ENCODE measurements around the gene CAPN9. TPM values are rescaled to one million over a fixed set of nuclear protein-coding genes. Genes with fewer than 3 reads are reported as not detected.
A peak's percentile ranks its signal among the peaks of the same experiment; 100 is the strongest.

Gene CAPN9
- total and polyA plus RNA-seq, 9 of the 15 experiments (the other 6 are each of a cell fraction or from before 2014, with no cell fraction given): not detected

DNA sequence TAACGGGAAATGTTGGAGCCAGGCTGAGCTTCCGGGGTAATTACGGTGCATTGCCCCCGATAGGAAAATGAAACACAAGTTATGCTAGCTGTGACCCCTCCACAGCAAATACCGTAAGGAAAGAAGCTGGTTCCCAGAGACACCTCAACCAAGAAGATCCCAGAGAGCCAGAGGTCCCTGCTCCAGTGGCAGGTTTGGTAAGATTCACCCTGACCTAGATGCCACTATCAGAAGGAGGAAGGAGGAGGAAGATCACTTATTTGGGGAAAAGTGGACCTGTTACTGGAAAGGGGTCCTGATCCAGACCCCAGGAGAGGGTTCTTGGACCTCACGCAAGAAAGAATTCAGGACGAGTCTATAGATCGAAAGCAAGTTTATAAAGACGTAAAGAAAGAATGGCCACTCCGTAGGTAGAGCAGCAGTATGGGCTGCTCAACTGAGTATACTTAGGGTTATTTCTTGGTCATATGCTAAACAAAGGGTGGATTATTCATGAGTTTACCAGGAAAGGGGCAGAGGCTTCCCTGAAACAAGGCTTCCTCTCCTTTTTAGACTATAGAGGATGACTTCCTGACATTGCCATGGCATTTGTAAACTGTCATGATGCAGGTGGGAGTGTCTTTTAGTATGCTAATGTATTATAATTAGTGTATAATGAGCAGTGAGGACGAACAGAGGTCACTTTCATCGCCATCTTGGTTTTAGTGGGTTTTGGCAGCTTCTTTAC is 7.5 kb upstream of the CAPN9 start:
- WGBS (ENCODE audit: insufficient coverage, low coverage, missing lambda C conversion rate): 6% methylated on average over 12 of the region's 12 CpGs
- ChIA-PET CTCF (ENCODE audit: low intra/inter-chr PET ratio) (no interaction called here), POLR2A (interaction anchor here (0.7 to 1.9 kb wide), 2 partner anchors 15 kb away, joined by 5 read pairs; no protein-coding TSS in a partner anchor)
- H3K4me2 ChIP-seq (ENCODE audit: insufficient read depth, low read length): peak overlapping the region; percentile 6; the same call in 1 of the 2 replicates
- H3K36me3 ChIP-seq (ENCODE audit: control insufficient read depth, insufficient read depth, low read length): no peaks in the 10 kb centered on the region
- no peak overlapping the region for H3K4me3 ChIP-seq
- no peaks in the 10 kb centered on the region for H3K9me3 ChIP-seq (replicated peaks; ENCODE audit: control insufficient read depth, insufficient read depth, low read depth, low read length)
- 0 out of 5 replicates have a peak, but pooled peaks cover 0 to 2% of the 10 kb centered on the region in 2 experiments for H3K4me1 ChIP-seq (replicated peaks in 1 of 2; ENCODE audit: control insufficient read depth in 2 of 2, insufficient read depth in 2 of 2, low read length in 2 of 2)
- H2AFZ ChIP-seq (ENCODE audit: low read depth, low read length): no peak overlapping the region
- DNase-seq (ENCODE audit: extremely low read depth in 1 of 4, low spot score in 3 of 4): no peak
- no peaks in the 10 kb centered on the region for H4K20me1 ChIP-seq (replicated peaks; ENCODE audit: control insufficient read depth, insufficient read depth, low read length)
- intact Hi-C loops (cut with micrococcal nuclease): no loop called here
- no peaks in the 10 kb centered on the region for H3K79me2 ChIP-seq (ENCODE audit: control insufficient read depth, insufficient read depth, low read length)
- no peak for FAIRE-seq
- in situ Hi-C loops (cut with MboI): no loop called here
- no peak overlapping the region for H3K9ac ChIP-seq (ENCODE audit: insufficient read depth in 1 of 2, low read depth in 2 of 2, low read length in 2 of 2)
- BruUV-seq (replicated peaks): no TSS peak
- H3K27me3 ChIP-seq (ENCODE audit: control insufficient read depth in 2 of 2, insufficient read depth in 2 of 2, low read length in 2 of 2): peaks cover 18 to 43% of the 10 kb centered on the region in 2 experiments
- H3K27ac ChIP-seq (ENCODE audit: extremely low read depth, low read depth, low read length): no peak overlapping the region
- ATAC-seq: peak; percentile 15; the same call in 2 of the 3 replicates
- no peaks in the 10 kb centered on the region for H3K9me1 ChIP-seq (ENCODE audit: control insufficient read depth, insufficient read depth, low read length)
- no peak for TF ChIP-seq ZNF140 (CRISPR knock-in tag; IDR thresholded peaks at IDR 0.05)
- TF ChIP-seq GABPB2 (CRISPR knock-in tag; conservative IDR thresholded peaks at IDR 0.05): no peak
- TF ChIP-seq, protein P1, sequence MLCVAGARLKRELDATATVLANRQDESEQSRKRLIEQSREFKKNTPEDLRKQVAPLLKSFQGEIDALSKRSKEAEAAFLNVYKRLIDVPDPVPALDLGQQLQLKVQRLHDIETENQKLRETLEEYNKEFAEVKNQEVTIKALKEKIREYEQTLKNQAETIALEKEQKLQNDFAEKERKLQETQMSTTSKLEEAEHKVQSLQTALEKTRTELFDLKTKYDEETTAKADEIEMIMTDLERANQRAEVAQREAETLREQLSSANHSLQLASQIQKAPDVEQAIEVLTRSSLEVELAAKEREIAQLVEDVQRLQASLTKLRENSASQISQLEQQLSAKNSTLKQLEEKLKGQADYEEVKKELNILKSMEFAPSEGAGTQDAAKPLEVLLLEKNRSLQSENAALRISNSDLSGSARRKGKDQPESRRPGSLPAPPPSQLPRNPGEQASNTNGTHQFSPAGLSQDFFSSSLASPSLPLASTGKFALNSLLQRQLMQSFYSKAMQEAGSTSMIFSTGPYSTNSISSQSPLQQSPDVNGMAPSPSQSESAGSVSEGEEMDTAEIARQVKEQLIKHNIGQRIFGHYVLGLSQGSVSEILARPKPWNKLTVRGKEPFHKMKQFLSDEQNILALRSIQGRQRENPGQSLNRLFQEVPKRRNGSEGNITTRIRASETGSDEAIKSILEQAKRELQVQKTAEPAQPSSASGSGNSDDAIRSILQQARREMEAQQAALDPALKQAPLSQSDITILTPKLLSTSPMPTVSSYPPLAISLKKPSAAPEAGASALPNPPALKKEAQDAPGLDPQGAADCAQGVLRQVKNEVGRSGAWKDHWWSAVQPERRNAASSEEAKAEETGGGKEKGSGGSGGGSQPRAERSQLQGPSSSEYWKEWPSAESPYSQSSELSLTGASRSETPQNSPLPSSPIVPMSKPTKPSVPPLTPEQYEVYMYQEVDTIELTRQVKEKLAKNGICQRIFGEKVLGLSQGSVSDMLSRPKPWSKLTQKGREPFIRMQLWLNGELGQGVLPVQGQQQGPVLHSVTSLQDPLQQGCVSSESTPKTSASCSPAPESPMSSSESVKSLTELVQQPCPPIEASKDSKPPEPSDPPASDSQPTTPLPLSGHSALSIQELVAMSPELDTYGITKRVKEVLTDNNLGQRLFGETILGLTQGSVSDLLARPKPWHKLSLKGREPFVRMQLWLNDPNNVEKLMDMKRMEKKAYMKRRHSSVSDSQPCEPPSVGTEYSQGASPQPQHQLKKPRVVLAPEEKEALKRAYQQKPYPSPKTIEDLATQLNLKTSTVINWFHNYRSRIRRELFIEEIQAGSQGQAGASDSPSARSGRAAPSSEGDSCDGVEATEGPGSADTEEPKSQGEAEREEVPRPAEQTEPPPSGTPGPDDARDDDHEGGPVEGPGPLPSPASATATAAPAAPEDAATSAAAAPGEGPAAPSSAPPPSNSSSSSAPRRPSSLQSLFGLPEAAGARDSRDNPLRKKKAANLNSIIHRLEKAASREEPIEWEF (CRISPR knock-in tag; IDR thresholded peaks at IDR 0.05): no peak
- TF ChIP-seq TEAD4 (IDR thresholded peaks at IDR 0.05; ENCODE audit: low read length): peak; percentile 35; the same call in 1 of the 2 replicates
- no peak for TF ChIP-seq TEAD4 (CRISPR knock-in tag; IDR thresholded peaks at IDR 0.05; ENCODE audit: borderline replicate concordance)
- TF ChIP-seq ZNF830 (CRISPR knock-in tag; IDR thresholded peaks at IDR 0.05): no peak
- no peak for TF ChIP-seq FOXM1 (IDR thresholded peaks at IDR 0.05; ENCODE audit: low read depth)
- TF ChIP-seq FOXM1 (CRISPR knock-in tag; IDR thresholded peaks at IDR 0.05; ENCODE audit: low read depth): no peak
- TF ChIP-seq ATF1 (CRISPR knock-in tag; IDR thresholded peaks at IDR 0.05): no peak
- TF ChIP-seq ATF1 (tag; IDR thresholded peaks at IDR 0.05): 0 out of 2 replicates have a peak, but pooled peaks have one; percentile 10
- TF ChIP-seq, protein P2, sequence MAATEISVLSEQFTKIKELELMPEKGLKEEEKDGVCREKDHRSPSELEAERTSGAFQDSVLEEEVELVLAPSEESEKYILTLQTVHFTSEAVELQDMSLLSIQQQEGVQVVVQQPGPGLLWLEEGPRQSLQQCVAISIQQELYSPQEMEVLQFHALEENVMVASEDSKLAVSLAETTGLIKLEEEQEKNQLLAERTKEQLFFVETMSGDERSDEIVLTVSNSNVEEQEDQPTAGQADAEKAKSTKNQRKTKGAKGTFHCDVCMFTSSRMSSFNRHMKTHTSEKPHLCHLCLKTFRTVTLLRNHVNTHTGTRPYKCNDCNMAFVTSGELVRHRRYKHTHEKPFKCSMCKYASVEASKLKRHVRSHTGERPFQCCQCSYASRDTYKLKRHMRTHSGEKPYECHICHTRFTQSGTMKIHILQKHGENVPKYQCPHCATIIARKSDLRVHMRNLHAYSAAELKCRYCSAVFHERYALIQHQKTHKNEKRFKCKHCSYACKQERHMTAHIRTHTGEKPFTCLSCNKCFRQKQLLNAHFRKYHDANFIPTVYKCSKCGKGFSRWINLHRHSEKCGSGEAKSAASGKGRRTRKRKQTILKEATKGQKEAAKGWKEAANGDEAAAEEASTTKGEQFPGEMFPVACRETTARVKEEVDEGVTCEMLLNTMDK (IDR thresholded peaks at IDR 0.05; ENCODE audit: borderline replicate concordance, insufficient read depth, low read depth, low read length, poor library complexity, severe bottlenecking): no peak
- no peak for TF ChIP-seq SRSF1 (IDR thresholded peaks at IDR 0.05; ENCODE audit: low read depth, low read length)
- TF ChIP-seq STAG1 (CRISPR knock-in tag; IDR thresholded peaks at IDR 0.05; ENCODE audit: borderline replicate concordance): no peak
- TF ChIP-seq, protein P3, sequence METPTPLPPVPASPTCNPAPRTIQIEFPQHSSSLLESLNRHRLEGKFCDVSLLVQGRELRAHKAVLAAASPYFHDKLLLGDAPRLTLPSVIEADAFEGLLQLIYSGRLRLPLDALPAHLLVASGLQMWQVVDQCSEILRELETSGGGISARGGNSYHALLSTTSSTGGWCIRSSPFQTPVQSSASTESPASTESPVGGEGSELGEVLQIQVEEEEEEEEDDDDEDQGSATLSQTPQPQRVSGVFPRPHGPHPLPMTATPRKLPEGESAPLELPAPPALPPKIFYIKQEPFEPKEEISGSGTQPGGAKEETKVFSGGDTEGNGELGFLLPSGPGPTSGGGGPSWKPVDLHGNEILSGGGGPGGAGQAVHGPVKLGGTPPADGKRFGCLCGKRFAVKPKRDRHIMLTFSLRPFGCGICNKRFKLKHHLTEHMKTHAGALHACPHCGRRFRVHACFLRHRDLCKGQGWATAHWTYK (CRISPR knock-in tag; IDR thresholded peaks at IDR 0.05): no peak
